GM12878 (cell line): ENCODE measurements around the gene SOX18. TPM values are rescaled to one million over a fixed set of nuclear protein-coding genes. Genes with fewer than 3 reads are reported as not detected.
A peak's percentile ranks its signal among the peaks of the same experiment; 100 is the strongest.

Experiments used
- BHLHE40 ChIP-seq, 2 experiments: fragments of 450-650 bp in 1 of 2; IDR thresholded peaks; 2 replicates each; pipeline ENCODE4 v1.6.1; 2011 to 2017; ENCODE audit warnings: low read depth in 2 of 2, borderline replicate concordance in 1 of 2, improper control_type of control experiment in 1 of 2, low read length in 1 of 2, mild to moderate bottlenecking in 1 of 2
- DPF2 ChIP-seq: fragments of 450-650 bp; IDR thresholded peaks from 2 replicates; pipeline ENCODE4 v1.6.1; 2017; ENCODE audit warnings: mild to moderate bottlenecking
- KAT2A ChIP-seq: conservative IDR thresholded peaks from 2 replicates; pipeline ENCODE4 v1.6.1; 2011; ENCODE audit warnings: low read depth, low read length; ENCODE audit not compliant: control insufficient read depth
- NFYB ChIP-seq: IDR thresholded peaks from 2 replicates; pipeline ENCODE4 v1.6.1; 2011; ENCODE audit warnings: low read depth, mild to moderate bottlenecking, low read length, improper control_type of control experiment, moderate library complexity; ENCODE audit not compliant: insufficient read depth
- POLR2A ChIP-seq: IDR thresholded peaks from 2 replicates; pipeline ENCODE4 v1.6.1; 2011; ENCODE audit warnings: low read depth, mild to moderate bottlenecking, low read length
- RAD51 ChIP-seq: fragments of 450-650 bp; IDR thresholded peaks from 2 replicates; pipeline ENCODE4 v1.6.1; 2016; ENCODE audit warnings: moderate library complexity, mild to moderate bottlenecking, inconsistent platforms
- SPI1 ChIP-seq: IDR thresholded peaks from 2 replicates; pipeline ENCODE4 v1.6.1; 2011; ENCODE audit warnings: low read depth, mild to moderate bottlenecking, low read length, moderate library complexity, borderline replicate concordance; ENCODE audit not compliant: insufficient read depth
- SREBF1 ChIP-seq: IDR thresholded peaks from 2 replicates; pipeline ENCODE4 v1.6.1; 2012; ENCODE audit warnings: mild to moderate bottlenecking, low read length
- polyA plus RNA-seq, 11 experiments: library from polyadenylated mRNA; depleted of rRNA in 4 of 11; unstranded in 6 of 11; stranded (reverse) in 5 of 11; fragments of >200 nt; fragmentation: Nextera tagmentation in 4 of 11; fragmentation: Illumina TruSeq in 1 of 11; extraction: Ambion mirVana in 4 of 11; extraction: Trizol in 1 of 11; gene quantifications; 1 replicate in 1 of 11; 2 replicates in 10 of 11; pipeline versions ENCODE4 v1.2.1 to v1.2.3, GENCODE V29; 2011 to 2016; ENCODE audit warnings: inconsistent platforms in 2 of 11, missing spikeins in 2 of 11, low read depth in 1 of 11
- total RNA-seq, 4 experiments: library from RNA; depleted of rRNA in 3 of 4; stranded (reverse); fragments of >200 nt in 3 of 4; fragmentation: Illumina TruSeq in 1 of 4; extraction: Trizol in 1 of 4; gene quantifications; 2 replicates each; pipeline versions ENCODE4 v1.2.1 to v1.2.3, GENCODE V29; 2013 to 2021
- TF ChIP-seq, protein P1 (sequence below): fragments of 450-650 bp; formaldehyde crosslinking; IDR thresholded peaks from 2 replicates; pipeline ENCODE4 v1.4.0; 2020; ENCODE audit warnings: mild to moderate bottlenecking, moderate library complexity
- TF ChIP-seq, protein P2 (sequence below): fragments of 450-650 bp; IDR thresholded peaks from 2 replicates; pipeline ENCODE4 v1.6.1; 2016; ENCODE audit warnings: mild to moderate bottlenecking, moderate library complexity, borderline replicate concordance
- TF ChIP-seq, protein P3 (sequence below): fragments of 450-650 bp; IDR thresholded peaks from 2 replicates; pipeline ENCODE4 v1.6.1; 2017; ENCODE audit warnings: mild to moderate bottlenecking
- TF ChIP-seq, protein P4 (sequence below): fragments of 150-350 bp; IDR thresholded peaks from 2 replicates; pipeline ENCODE4 v1.6.1; 2014; ENCODE audit warnings: mild to moderate bottlenecking, low read depth, low read length
- TF ChIP-seq, protein P5 (sequence below): IDR thresholded peaks from 2 replicates; pipeline ENCODE4 v1.6.1; 2011; ENCODE audit warnings: mild to moderate bottlenecking, low read depth, low read length, moderate library complexity; ENCODE audit not compliant: insufficient replicate concordance
- TF ChIP-seq, protein P6 (sequence below): IDR thresholded peaks from 2 replicates; pipeline ENCODE4 v1.6.1; 2012; ENCODE audit warnings: low read depth, low read length, improper control_type of control experiment

The SOX18 gene
- total and polyA plus RNA-seq, 10 of the 15 experiments (the other 5 are each of a cell fraction or from before 2014, with no cell fraction given): 0.05 to 5.6 (median 0.28) TPM; not detected in 3

DNA sequence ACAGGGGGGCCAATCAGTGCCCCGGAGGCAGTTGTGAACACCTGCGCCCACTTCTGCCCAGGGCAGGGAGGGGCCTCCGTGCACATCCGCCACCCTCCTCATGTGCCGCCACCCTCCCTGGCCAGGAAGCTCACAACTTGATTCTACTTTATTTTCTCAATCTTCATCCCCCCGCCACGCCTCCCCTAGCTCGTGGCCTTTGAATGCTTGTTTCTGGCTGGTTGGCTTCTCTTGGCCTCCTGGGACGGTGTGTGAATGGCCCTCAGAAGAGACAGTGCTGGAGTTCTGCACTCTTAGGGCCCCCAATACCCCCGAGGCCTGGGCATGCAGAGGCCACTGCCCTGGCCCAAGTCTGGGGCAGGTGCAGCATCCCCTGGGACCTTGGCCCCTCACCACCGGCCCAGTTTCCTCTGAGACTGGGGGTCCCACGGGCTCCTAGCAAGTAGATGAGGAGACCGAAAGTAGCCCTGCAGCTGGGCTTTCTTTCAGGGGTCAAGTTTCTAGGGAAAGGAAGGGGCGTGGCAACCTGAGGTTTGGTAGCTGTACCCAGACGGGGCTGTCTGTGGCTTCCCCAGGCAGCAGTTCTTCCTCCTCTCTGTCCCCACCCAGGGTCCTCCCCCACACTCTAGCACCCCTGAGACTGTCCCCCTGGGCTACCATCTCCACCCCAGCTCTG, 28.6 kb upstream of the SOX18 start (continued):
- TF ChIP-seq, protein P1, sequence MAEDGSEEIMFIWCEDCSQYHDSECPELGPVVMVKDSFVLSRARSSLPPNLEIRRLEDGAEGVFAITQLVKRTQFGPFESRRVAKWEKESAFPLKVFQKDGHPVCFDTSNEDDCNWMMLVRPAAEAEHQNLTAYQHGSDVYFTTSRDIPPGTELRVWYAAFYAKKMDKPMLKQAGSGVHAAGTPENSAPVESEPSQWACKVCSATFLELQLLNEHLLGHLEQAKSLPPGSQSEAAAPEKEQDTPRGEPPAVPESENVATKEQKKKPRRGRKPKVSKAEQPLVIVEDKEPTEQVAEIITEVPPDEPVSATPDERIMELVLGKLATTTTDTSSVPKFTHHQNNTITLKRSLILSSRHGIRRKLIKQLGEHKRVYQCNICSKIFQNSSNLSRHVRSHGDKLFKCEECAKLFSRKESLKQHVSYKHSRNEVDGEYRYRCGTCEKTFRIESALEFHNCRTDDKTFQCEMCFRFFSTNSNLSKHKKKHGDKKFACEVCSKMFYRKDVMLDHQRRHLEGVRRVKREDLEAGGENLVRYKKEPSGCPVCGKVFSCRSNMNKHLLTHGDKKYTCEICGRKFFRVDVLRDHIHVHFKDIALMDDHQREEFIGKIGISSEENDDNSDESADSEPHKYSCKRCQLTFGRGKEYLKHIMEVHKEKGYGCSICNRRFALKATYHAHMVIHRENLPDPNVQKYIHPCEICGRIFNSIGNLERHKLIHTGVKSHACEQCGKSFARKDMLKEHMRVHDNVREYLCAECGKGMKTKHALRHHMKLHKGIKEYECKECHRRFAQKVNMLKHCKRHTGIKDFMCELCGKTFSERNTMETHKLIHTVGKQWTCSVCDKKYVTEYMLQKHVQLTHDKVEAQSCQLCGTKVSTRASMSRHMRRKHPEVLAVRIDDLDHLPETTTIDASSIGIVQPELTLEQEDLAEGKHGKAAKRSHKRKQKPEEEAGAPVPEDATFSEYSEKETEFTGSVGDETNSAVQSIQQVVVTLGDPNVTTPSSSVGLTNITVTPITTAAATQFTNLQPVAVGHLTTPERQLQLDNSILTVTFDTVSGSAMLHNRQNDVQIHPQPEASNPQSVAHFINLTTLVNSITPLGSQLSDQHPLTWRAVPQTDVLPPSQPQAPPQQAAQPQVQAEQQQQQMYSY (CRISPR knock-in tag): no peak
- TF ChIP-seq, protein P2, sequence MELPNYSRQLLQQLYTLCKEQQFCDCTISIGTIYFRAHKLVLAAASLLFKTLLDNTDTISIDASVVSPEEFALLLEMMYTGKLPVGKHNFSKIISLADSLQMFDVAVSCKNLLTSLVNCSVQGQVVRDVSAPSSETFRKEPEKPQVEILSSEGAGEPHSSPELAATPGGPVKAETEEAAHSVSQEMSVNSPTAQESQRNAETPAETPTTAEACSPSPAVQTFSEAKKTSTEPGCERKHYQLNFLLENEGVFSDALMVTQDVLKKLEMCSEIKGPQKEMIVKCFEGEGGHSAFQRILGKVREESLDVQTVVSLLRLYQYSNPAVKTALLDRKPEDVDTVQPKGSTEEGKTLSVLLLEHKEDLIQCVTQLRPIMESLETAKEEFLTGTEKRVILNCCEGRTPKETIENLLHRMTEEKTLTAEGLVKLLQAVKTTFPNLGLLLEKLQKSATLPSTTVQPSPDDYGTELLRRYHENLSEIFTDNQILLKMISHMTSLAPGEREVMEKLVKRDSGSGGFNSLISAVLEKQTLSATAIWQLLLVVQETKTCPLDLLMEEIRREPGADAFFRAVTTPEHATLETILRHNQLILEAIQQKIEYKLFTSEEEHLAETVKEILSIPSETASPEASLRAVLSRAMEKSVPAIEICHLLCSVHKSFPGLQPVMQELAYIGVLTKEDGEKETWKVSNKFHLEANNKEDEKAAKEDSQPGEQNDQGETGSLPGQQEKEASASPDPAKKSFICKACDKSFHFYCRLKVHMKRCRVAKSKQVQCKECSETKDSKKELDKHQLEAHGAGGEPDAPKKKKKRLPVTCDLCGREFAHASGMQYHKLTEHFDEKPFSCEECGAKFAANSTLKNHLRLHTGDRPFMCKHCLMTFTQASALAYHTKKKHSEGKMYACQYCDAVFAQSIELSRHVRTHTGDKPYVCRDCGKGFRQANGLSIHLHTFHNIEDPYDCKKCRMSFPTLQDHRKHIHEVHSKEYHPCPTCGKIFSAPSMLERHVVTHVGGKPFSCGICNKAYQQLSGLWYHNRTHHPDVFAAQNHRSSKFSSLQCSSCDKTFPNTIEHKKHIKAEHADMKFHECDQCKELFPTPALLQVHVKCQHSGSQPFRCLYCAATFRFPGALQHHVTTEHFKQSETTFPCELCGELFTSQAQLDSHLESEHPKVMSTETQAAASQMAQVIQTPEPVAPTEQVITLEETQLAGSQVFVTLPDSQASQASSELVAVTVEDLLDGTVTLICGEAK: 0 out of 2 replicates have a peak, but pooled peaks have one; percentile 3
- TF ChIP-seq, protein P3, sequence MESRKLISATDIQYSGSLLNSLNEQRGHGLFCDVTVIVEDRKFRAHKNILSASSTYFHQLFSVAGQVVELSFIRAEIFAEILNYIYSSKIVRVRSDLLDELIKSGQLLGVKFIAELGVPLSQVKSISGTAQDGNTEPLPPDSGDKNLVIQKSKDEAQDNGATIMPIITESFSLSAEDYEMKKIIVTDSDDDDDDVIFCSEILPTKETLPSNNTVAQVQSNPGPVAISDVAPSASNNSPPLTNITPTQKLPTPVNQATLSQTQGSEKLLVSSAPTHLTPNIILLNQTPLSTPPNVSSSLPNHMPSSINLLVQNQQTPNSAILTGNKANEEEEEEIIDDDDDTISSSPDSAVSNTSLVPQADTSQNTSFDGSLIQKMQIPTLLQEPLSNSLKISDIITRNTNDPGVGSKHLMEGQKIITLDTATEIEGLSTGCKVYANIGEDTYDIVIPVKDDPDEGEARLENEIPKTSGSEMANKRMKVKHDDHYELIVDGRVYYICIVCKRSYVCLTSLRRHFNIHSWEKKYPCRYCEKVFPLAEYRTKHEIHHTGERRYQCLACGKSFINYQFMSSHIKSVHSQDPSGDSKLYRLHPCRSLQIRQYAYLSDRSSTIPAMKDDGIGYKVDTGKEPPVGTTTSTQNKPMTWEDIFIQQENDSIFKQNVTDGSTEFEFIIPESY: no peak
- TF ChIP-seq RAD51 (no peak), DPF2 (no peak), BHLHE40 (IDR thresholded peaks at IDR 0.05; ENCODE audit: borderline replicate concordance in 1 of 2, low read depth in 2 of 2, low read length in 1 of 2) (peak; percentile 54 to 68; a peak in 2 of 4 replicates), NFYB (peak; percentile 37; the same call in 1 of the 2 replicates), KAT2A (no peak), POLR2A (no peak), SREBF1 (no peak), SPI1 (no peak)
- TF ChIP-seq, protein P4, sequence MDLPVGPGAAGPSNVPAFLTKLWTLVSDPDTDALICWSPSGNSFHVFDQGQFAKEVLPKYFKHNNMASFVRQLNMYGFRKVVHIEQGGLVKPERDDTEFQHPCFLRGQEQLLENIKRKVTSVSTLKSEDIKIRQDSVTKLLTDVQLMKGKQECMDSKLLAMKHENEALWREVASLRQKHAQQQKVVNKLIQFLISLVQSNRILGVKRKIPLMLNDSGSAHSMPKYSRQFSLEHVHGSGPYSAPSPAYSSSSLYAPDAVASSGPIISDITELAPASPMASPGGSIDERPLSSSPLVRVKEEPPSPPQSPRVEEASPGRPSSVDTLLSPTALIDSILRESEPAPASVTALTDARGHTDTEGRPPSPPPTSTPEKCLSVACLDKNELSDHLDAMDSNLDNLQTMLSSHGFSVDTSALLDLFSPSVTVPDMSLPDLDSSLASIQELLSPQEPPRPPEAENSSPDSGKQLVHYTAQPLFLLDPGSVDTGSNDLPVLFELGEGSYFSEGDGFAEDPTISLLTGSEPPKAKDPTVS: no peak
- TF ChIP-seq, protein P5, sequence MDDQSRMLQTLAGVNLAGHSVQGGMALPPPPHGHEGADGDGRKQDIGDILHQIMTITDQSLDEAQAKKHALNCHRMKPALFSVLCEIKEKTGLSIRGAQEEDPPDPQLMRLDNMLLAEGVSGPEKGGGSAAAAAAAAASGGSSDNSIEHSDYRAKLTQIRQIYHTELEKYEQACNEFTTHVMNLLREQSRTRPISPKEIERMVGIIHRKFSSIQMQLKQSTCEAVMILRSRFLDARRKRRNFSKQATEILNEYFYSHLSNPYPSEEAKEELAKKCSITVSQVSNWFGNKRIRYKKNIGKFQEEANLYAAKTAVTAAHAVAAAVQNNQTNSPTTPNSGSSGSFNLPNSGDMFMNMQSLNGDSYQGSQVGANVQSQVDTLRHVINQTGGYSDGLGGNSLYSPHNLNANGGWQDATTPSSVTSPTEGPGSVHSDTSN: no peak
- TF ChIP-seq, protein P6, sequence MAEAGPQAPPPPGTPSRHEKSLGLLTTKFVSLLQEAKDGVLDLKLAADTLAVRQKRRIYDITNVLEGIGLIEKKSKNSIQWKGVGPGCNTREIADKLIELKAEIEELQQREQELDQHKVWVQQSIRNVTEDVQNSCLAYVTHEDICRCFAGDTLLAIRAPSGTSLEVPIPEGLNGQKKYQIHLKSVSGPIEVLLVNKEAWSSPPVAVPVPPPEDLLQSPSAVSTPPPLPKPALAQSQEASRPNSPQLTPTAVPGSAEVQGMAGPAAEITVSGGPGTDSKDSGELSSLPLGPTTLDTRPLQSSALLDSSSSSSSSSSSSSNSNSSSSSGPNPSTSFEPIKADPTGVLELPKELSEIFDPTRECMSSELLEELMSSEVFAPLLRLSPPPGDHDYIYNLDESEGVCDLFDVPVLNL: no peak
